H1 (cell line): ENCODE data around the gene CNOT8. TPM values are rescaled to one million over a fixed set of nuclear protein-coding genes. Genes with fewer than 3 reads are reported as not detected.

Experiments
- CTCF ChIA-PET: fragments of 300-600 bp; sonication (Branson Sonifier 250); formaldehyde crosslinking; loops from one replicate; lab custom pipeline; 2021; ENCODE audit not compliant: partially characterized antibody; lab: Charles Lee
- POLR2A ChIA-PET: fragments of 300-600 bp; sonication (Branson Sonifier 250); formaldehyde crosslinking; loops from one replicate; lab custom pipeline; 2021; ENCODE audit warnings: inconsistent platforms; ENCODE audit not compliant: partially characterized antibody; lab: Charles Lee
- DNase-seq, 2 experiments: peaks; one replicate each; pipeline versions ENCODE4 v3.0.0 to v3.0.0-alpha.2; 2010 to 2022; ENCODE audit warnings: low spot score in 2 of 2, low read depth in 1 of 2, mixed read lengths in 1 of 2
- FAIRE-seq: peaks from 2 replicates; lab custom pipeline; 2011; peaks lifted over from hg19 to GRCh38; lab: Jason Lieb, UNC
- H2AFZ ChIP-seq: 2 replicates; pipeline ENCODE4 v1.8.1; 2012; ENCODE audit warnings: low read length, inconsistent platforms
- H2AK5ac ChIP-seq: 2 replicates; pipeline ENCODE4 v1.6.1; 2013; ENCODE audit warnings: low read depth, low read length
- H2BK120ac ChIP-seq: replicated peaks from 2 replicates; pipeline ENCODE3; 2013; ENCODE audit warnings: low read depth, low read length, inconsistent platforms
- H2BK12ac ChIP-seq: 2 replicates; pipeline ENCODE4 v1.6.1; 2013; ENCODE audit warnings: low read depth, low read length
- H2BK15ac ChIP-seq: 2 replicates; pipeline ENCODE4 v1.6.1; 2013; ENCODE audit warnings: low read length
- H2BK20ac ChIP-seq: 2 replicates; pipeline ENCODE4 v1.6.1; 2013; ENCODE audit warnings: low read length
- H2BK5ac ChIP-seq: 2 replicates; pipeline ENCODE4 v1.6.1; 2013; ENCODE audit warnings: low read depth, low read length
- H3K14ac ChIP-seq: 2 replicates; pipeline ENCODE4 v1.6.1; 2013; ENCODE audit warnings: inconsistent platforms; ENCODE audit not compliant: insufficient read length
- H3K18ac ChIP-seq: 2 replicates; pipeline ENCODE4 v1.6.1; 2013; ENCODE audit warnings: low read length; ENCODE audit errors: extremely low read depth
- H3K23ac ChIP-seq: 2 replicates; pipeline ENCODE4 v1.6.1; 2013; ENCODE audit warnings: inconsistent platforms; ENCODE audit not compliant: insufficient read length
- H3K23me2 ChIP-seq: 2 replicates; pipeline ENCODE4 v1.6.1; 2013; ENCODE audit warnings: low read depth, low read length
- H3K27ac ChIP-seq: 2 replicates; pipeline ENCODE4 v1.6.1; 2011; ENCODE audit warnings: low read depth, low read length, inconsistent platforms
- H3K27me3 ChIP-seq, 4 experiments: replicated peaks in 1 of 4; 1 replicate in 1 of 4; 2 replicates in 3 of 4; pipeline versions ENCODE4 v1.6.1 to v1.8.1; 2011 to 2013; ENCODE audit warnings: low read length in 3 of 4, mild to moderate bottlenecking in 3 of 4, inconsistent platforms in 2 of 4, mixed read lengths in 2 of 4, moderate library complexity in 1 of 4; ENCODE audit not compliant: control insufficient read depth in 3 of 4, insufficient read depth in 3 of 4; ENCODE audit errors: extremely low read depth in 1 of 4
- H3K36me3 ChIP-seq, 4 experiments: 2 replicates each; pipeline versions ENCODE4 v1.6.1 to v1.8.1; 2011 to 2013; ENCODE audit warnings: mild to moderate bottlenecking in 4 of 4, low read length in 3 of 4, moderate library complexity in 2 of 4, control low read depth in 1 of 4, inconsistent platforms in 1 of 4; ENCODE audit not compliant: insufficient read depth in 4 of 4, control insufficient read depth in 2 of 4
- H3K4ac ChIP-seq: replicated peaks from 2 replicates; pipeline ENCODE3; 2013; ENCODE audit warnings: low read length, low read depth, mixed read lengths, inconsistent platforms; ENCODE audit not compliant: insufficient read length
- H3K4me1 ChIP-seq, 4 experiments: replicated peaks in 1 of 4; 1 replicate in 1 of 4; 2 replicates in 3 of 4; pipeline versions ENCODE4 v1.6.1 to v1.8.1; 2011 to 2013; ENCODE audit warnings: low read length in 3 of 4, inconsistent platforms in 2 of 4, mixed read lengths in 1 of 4; ENCODE audit not compliant: insufficient read depth in 4 of 4, control insufficient read depth in 3 of 4
- H3K4me2 ChIP-seq, 2 experiments: 2 replicates each; pipeline versions ENCODE4 v1.6.1 to v1.8.1; 2011 to 2013; ENCODE audit warnings: low read depth in 2 of 2, low read length in 2 of 2, control low read depth in 1 of 2, inconsistent platforms in 1 of 2, mild to moderate bottlenecking in 1 of 2; ENCODE audit not compliant: insufficient read depth in 1 of 2
- H3K4me3 ChIP-seq, 4 experiments: fragments of 200-600, 300-600 bp in 1 of 4; sonication (generic), shearing (Covaris generic), sonication (Bioruptor Twin) in 1 of 4; 2 replicates each; pipeline versions ENCODE4 v1.5.1 to v1.8.1; 2011 to 2016; ENCODE audit warnings: low read length in 4 of 4, low read depth in 3 of 4, control low read depth in 2 of 4, inconsistent platforms in 2 of 4, mild to moderate bottlenecking in 2 of 4, mixed read lengths in 1 of 4, moderate library complexity in 1 of 4; ENCODE audit not compliant: insufficient read depth in 2 of 4; ENCODE audit errors: extremely low read depth in 1 of 4
- H3K56ac ChIP-seq: replicated peaks from 2 replicates; pipeline ENCODE3; 2013; ENCODE audit warnings: low read depth, mild to moderate bottlenecking, mixed read lengths, low read length, inconsistent platforms; ENCODE audit not compliant: insufficient read length
- H3K79me1 ChIP-seq: 2 replicates; pipeline ENCODE4 v1.6.1; 2013; ENCODE audit warnings: low read depth, low read length, control low read depth
- H3K79me2 ChIP-seq, 2 experiments: 2 replicates each; pipeline versions ENCODE4 v1.6.1 to v1.8.1; 2012 to 2013; ENCODE audit warnings: low read length in 2 of 2, mild to moderate bottlenecking in 2 of 2, inconsistent platforms in 1 of 2; ENCODE audit not compliant: insufficient read depth in 2 of 2, control insufficient read depth in 1 of 2
- H3K9ac ChIP-seq, 4 experiments: replicated peaks in 1 of 4; 1 replicate in 1 of 4; 2 replicates in 3 of 4; pipeline versions ENCODE4 v1.6.1 to v1.8.1; 2011 to 2013; ENCODE audit warnings: low read depth in 3 of 4, low read length in 3 of 4, control low read depth in 2 of 4, mild to moderate bottlenecking in 2 of 4, moderate library complexity in 2 of 4, inconsistent platforms in 1 of 4; ENCODE audit errors: extremely low read depth in 1 of 4
- H3K9me3 ChIP-seq, 2 experiments: 2 replicates each; pipeline versions ENCODE4 v1.6.1 to v1.8.1; 2012 to 2013; ENCODE audit warnings: mild to moderate bottlenecking in 2 of 2, moderate library complexity in 2 of 2, control low read depth in 1 of 2, inconsistent platforms in 1 of 2, low read depth in 1 of 2, low read length in 1 of 2, mixed read lengths in 1 of 2; ENCODE audit not compliant: insufficient read depth in 2 of 2
- H4K20me1 ChIP-seq, 2 experiments: replicated peaks in 1 of 2; 2 replicates each; pipeline versions ENCODE3 to v1.8.1; 2011 to 2013; ENCODE audit warnings: inconsistent platforms in 2 of 2, low read length in 2 of 2, mild to moderate bottlenecking in 1 of 2; ENCODE audit not compliant: insufficient read depth in 2 of 2, control insufficient read depth in 1 of 2
- H4K5ac ChIP-seq: 2 replicates; pipeline ENCODE4 v1.6.1; 2013; ENCODE audit warnings: low read length, low read depth, mixed read lengths, inconsistent platforms; ENCODE audit not compliant: insufficient read length
- H4K8ac ChIP-seq: 2 replicates; pipeline ENCODE4 v1.8.0; 2013; ENCODE audit warnings: mild to moderate bottlenecking, moderate library complexity, low read length, inconsistent platforms; ENCODE audit not compliant: insufficient read depth; ENCODE audit errors: extremely low read depth
- H4K91ac ChIP-seq: replicated peaks from 2 replicates; pipeline ENCODE3; 2013; ENCODE audit warnings: low read length, mixed read lengths, inconsistent platforms; ENCODE audit not compliant: insufficient read length
- CHD1 ChIP-seq: IDR thresholded peaks from 2 replicates; pipeline ENCODE4 v1.6.1; 2012; ENCODE audit warnings: low read depth, low read length, improper control_type of control experiment
- EZH2 ChIP-seq: fragments of 200-600 bp; sonication (generic); IDR thresholded peaks from 2 replicates; pipeline ENCODE4 v1.7.1; 2012; ENCODE audit warnings: low read depth, mild to moderate bottlenecking, moderate library complexity, low read length, inconsistent platforms; ENCODE audit not compliant: severe bottlenecking
- KDM5A ChIP-seq: fragments of 200-600 bp; IDR thresholded peaks from 2 replicates; pipeline ENCODE4 v1.7.1; 2012; ENCODE audit warnings: mild to moderate bottlenecking, low read length, inconsistent platforms, mixed read lengths
- MAFK ChIP-seq: IDR thresholded peaks from 2 replicates; pipeline ENCODE4 v1.6.1; 2012; ENCODE audit warnings: low read depth, mild to moderate bottlenecking, improper control_type of control experiment, low read length
- RFX5 ChIP-seq: IDR thresholded peaks from 2 replicates; pipeline ENCODE4 v1.6.1; 2011; ENCODE audit warnings: low read depth, low read length, improper control_type of control experiment, borderline replicate concordance
- SRF ChIP-seq: IDR thresholded peaks from 2 replicates; pipeline ENCODE4 v1.6.1; 2011; ENCODE audit warnings: mild to moderate bottlenecking, low read depth, low read length, moderate library complexity
- USF2 ChIP-seq: IDR thresholded peaks from 2 replicates; pipeline ENCODE4 v1.6.1; 2011; ENCODE audit warnings: low read length, improper control_type of control experiment
- YY1 ChIP-seq: IDR thresholded peaks from 2 replicates; pipeline ENCODE4 v1.6.1; 2011; ENCODE audit warnings: low read depth, mild to moderate bottlenecking, low read length
- ZNF274 ChIP-seq: IDR thresholded peaks from 2 replicates; pipeline ENCODE4 v1.7.0; 2012; ENCODE audit warnings: low read length, borderline replicate concordance; ENCODE audit errors: extremely low read depth
- WGBS, 2 experiments: shearing (Covaris generic) in 1 of 2; methylation state at CpG; one replicate each; pipeline versions ENCODE4 v1.1.6 to v1.1.7; 2013 to 2015; ENCODE audit warnings: low lambda C conversion rate in 2 of 2, mixed read lengths in 2 of 2, inconsistent platforms in 1 of 2, low coverage in 1 of 2, missing lambda C conversion rate in 1 of 2; ENCODE audit not compliant: insufficient replicate concordance in 2 of 2, insufficient coverage in 1 of 2, insufficient read length in 1 of 2; ENCODE audit errors: extremely low coverage in 1 of 2, missing lambda C conversion rate in 1 of 2; 5-methylcytosine and 5-hydroxymethylcytosine counted together
- polyA plus RNA-seq, 7 experiments: library from polyadenylated mRNA; depleted of rRNA in 3 of 7; stranded (reverse) in 5 of 7; unstranded in 2 of 7; fragments of >200 nt in 5 of 7; fragments of 200-250 nt in 2 of 7; gene quantifications; 1 replicate in 5 of 7; 2 replicates in 1 of 7; 4 replicates in 1 of 7; pipeline versions ENCODE4 v1.2.1 to v1.2.3, GENCODE V29; 2011 to 2013; ENCODE audit warnings: missing spikeins in 2 of 7, mixed read lengths in 2 of 7
- total RNA-seq: library from RNA; stranded (reverse); fragmentation: NEBNext Ultra II Directional; extraction: Animal tissue kit (Norgen Biotek cat#: 25700); gene quantifications from 2 replicates; pipeline ENCODE4 v1.2.1, GENCODE V29; 2021
- TF ChIP-seq, protein P1 (sequence below): IDR thresholded peaks from 2 replicates; pipeline ENCODE4 v1.6.1; 2012; ENCODE audit warnings: low read length, inconsistent platforms
- TF ChIP-seq, protein P2 (sequence below): IDR thresholded peaks from 2 replicates; pipeline ENCODE4 v1.6.1; 2012; ENCODE audit warnings: inconsistent platforms

The CNOT8 gene
- total and polyA plus RNA-seq, 2 of the 8 experiments (the other 6 are each of a cell fraction or from before 2014, with no cell fraction given), result 36.4 to 62.9 TPM

- no peaks in the 10 kb centered on the region for H3K9me3 ChIP-seq
- WGBS, 2 experiments, result 91% methylated on average over 5 of the region's 5 CpGs; no CpG with 5 or more reads in 1 of the 2 experiments
- H3K4ac ChIP-seq, result no peak overlapping the region
- H2BK12ac ChIP-seq, result no peak overlapping the region
- peaks cover 0 to 4% of the 10 kb centered on the region in 2 experiments for H4K20me1 ChIP-seq
- no peak overlapping the region for H3K4me2 ChIP-seq
- no peak overlapping the region for H3K18ac ChIP-seq
- H4K5ac ChIP-seq, result no peak overlapping the region
- no peak overlapping the region for H3K27ac ChIP-seq
- no peaks in the 10 kb centered on the region; a peak in 1 of 7 replicates for H3K27me3 ChIP-seq
- no peak overlapping the region for H2BK15ac ChIP-seq
- no peaks in the 10 kb centered on the region for H3K79me2 ChIP-seq
- H2BK120ac ChIP-seq, result no peak overlapping the region
- FAIRE-seq (no peak), DNase-seq (no peak)
- H3K4me3 ChIP-seq, result no peak overlapping the region
- ChIA-PET CTCF (no interaction called here), POLR2A (no interaction called here)
- no peak overlapping the region for H3K14ac ChIP-seq
- no peak overlapping the region for H4K8ac ChIP-seq
- H3K23ac ChIP-seq, result no peak overlapping the region
- H3K9ac ChIP-seq, result no peak overlapping the region
- H2BK5ac ChIP-seq, result no peak overlapping the region
- no peaks in the 10 kb centered on the region for H3K23me2 ChIP-seq
- H3K56ac ChIP-seq, result no peak overlapping the region
- no peak overlapping the region for H2AFZ ChIP-seq
- peaks cover 15 to 59% (median 42%) of the 10 kb centered on the region in 4 experiments for H3K36me3 ChIP-seq
- H2BK20ac ChIP-seq, result no peak overlapping the region
- H2AK5ac ChIP-seq, result no peak overlapping the region
- H3K4me1 ChIP-seq, result no peaks in the 10 kb centered on the region
- no peaks in the 10 kb centered on the region; the same call in 1 of the 2 replicates for H3K79me1 ChIP-seq
- H4K91ac ChIP-seq, result no peak overlapping the region
- no peak for TF ChIP-seq YY1
- TF ChIP-seq MAFK, result no peak
- TF ChIP-seq RFX5, result no peak
- TF ChIP-seq KDM5A, result no peak
- TF ChIP-seq CHD1, result no peak
- no peak for TF ChIP-seq USF2
- TF ChIP-seq, protein P1, sequence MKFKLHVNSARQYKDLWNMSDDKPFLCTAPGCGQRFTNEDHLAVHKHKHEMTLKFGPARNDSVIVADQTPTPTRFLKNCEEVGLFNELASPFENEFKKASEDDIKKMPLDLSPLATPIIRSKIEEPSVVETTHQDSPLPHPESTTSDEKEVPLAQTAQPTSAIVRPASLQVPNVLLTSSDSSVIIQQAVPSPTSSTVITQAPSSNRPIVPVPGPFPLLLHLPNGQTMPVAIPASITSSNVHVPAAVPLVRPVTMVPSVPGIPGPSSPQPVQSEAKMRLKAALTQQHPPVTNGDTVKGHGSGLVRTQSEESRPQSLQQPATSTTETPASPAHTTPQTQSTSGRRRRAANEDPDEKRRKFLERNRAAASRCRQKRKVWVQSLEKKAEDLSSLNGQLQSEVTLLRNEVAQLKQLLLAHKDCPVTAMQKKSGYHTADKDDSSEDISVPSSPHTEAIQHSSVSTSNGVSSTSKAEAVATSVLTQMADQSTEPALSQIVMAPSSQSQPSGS, result no peak
- no peak for TF ChIP-seq EZH2
- TF ChIP-seq, protein P2, sequence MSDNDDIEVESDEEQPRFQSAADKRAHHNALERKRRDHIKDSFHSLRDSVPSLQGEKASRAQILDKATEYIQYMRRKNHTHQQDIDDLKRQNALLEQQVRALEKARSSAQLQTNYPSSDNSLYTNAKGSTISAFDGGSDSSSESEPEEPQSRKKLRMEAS, result no peak
- TF ChIP-seq ZNF274, result no peak
- TF ChIP-seq SRF, result no peak
Observed at GRCh38 chr5:154873791-154874331, 15.4 kb downstream of the CNOT8 start.
